HG03354 (cell line): ENCODE measurements around the gene IGFBP5.

Experiments
- ATAC-seq: cut with Tn5 transposase; IDR thresholded peaks from one replicate; pipeline ENCODE4 v1.9.1; 2021; ENCODE audit warnings: mild to moderate bottlenecking; ENCODE audit not compliant: unreplicated experiment, poor library complexity, severe bottlenecking

IGFBP5 gene

DNA sequence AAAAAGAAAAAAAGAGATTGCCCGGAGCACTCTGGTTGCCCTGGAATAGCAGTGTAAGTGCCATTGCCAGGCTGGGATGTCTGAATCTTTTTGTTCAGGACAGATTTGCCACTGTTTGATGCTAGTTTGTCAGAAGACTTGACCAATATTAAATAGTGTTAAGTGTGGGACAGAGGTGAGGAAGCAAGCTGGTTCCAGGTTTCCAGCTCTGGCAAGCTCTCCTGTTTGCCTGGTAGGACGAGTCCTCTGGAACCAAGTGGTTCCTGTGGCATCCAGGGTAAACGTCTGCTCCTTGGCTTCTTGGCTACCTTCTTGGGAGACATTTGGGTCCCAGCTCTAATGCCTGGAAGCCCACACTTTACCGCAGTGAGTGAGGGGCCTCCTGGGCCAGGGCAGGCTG is 20.8 kb upstream of the IGFBP5 start:
- no peak for ATAC-seq

DNA sequence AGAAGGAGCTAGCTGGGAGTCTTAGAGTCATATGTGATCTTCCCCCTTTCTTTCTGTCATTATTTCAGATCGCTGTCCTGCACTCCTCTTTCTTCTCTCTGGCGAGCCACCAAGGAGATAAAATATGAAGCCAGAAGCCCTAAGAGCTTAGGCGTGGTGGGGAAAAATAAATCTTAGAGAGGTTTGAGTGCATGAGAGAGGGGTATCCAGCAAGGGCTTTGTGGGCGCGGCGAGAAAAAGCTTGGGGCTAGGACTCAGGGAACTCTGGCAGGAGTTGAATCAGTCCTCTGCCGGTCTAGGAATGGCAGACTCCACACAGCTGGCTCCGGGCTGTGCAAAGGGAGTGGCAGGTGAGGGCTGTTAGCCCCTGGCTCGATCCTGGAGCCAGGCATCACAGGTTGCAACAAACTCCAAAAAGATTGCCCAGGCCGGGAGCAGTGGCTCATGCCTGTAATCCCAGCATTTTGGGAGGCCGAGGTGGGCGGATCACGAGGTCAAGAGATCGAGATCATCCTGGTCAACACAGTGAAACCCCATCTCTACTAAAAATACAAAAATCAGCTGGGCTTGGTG is 20.1 kb upstream of the IGFBP5 start:
- ATAC-seq, result no peak

DNA sequence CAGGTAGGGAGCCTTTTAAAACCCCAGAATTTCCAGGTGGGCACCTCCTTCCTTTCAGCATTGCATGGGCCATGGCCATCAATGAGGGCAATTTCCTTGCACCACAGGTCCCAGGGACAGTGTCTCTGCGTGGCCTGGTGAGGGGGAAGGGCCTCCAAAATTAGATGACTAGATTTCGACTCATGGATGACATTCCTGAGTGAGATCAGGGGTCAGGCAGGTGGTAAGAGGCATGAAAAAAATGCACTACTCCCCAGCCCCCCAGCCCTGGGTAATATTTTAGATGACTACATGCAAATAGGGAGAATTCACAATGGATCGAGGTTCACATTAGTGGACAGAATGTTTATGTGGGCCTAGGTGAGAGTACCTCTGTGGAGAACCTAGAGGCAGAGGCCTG is 19.0 kb upstream of the IGFBP5 start:
- no peak for ATAC-seq

DNA sequence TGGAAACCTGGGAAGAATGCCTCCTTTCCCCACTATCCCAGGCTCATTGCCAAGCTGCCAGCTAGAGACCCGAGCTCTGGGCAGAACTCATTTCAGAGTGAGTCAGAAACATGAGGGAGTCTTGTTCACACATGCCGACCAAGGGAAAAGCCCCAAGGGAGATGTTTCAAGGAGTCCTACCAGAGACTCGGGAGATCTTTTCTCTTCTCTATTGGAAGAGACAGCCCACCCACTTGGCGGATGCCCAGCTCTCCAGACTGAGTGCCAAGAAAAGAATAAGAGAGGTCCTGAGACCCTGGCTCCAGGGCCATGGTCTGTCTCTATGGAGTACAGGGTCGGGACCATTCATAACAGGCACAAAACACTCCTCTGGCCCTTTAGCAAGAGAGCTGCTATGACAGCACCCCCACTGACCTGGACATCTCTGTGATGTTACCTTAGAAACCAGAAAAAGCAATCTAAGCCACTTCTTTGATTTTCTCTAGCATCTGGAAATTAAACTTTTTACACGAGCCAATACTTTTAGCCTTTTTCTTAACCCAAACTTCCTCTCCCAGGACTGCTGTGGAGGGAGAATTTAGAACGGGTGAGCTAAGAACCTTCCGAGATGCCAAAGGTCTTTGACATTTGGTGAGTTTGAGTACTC is 18.5 kb upstream of the IGFBP5 start:
- no peak for ATAC-seq

DNA sequence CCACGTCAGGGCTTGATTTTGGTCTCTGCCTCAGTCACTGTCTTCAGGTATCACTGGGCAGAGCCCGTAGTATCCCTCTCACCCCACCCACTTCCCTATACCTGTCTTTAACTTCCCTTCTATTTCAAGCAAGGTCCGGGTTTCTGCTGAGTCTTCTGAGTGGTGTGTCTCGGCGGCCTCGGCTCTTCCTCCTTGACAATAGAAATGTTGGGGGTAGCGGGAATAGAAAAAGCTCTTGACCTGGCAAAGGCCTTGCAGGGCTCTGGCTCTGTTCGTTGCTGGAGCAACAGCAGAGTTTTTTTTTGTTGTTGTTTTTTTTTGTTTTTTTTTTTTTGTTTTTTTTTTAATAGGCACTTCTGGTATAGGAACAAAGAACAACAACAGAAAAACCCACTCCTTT is 16.0 kb upstream of the IGFBP5 start:
- ATAC-seq, result no peak

DNA sequence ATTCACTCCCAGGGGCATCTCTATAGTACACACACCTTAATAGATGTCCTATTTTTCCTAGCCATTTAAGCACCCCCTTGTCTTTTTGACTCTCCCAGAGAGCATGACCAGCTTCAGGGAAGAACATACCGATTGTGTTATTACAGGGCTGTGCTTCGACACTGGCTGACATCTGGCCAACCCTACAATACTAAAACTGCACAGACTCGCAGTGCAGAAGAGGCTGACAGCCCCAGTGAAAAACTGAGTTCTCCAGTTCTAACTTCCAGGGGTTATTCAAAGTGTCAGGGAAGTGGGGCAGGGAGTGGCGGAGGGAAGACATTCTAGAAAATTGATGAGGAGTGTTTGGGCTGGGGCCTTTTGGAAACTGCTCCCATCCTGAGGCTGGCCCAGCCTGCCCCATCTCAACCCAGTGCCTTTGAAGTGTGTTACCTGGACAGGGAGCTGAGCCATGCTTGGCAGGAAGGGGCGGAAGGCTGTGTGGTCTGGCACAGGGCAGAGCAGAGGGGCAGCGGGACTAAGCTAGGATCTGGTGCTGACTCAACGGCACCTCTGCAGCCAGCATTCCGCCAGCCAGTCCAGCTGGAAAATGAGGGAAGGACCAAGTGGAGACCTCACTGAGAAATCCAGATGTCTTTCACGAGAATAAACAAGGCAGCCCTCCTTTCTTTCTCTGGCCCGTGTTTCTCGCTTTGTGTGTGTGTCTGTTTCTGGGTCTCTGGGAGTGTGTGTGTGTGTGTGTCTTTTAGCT is 15.4 kb upstream of the IGFBP5 start:
- no peak for ATAC-seq

DNA sequence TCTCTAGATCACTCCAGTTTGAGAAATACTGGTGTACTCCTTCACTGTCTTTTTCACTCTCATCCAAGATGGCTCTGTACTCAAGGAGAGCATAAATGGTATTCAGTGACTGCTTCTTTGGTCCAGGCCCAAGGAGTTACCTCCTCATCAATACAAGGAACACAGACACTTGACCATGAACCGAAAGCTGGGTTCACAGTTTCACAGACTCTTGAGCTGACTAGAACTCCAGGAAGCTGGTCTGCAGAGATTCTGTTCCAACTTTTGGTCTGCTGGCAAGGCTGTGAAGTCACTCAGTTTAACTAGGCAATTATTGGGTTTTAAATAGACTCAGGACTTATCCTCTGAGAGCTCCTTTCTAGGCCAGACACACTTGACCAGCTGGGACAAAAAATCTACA is 7.4 kb upstream of the IGFBP5 start:
- ATAC-seq, result no peak

DNA sequence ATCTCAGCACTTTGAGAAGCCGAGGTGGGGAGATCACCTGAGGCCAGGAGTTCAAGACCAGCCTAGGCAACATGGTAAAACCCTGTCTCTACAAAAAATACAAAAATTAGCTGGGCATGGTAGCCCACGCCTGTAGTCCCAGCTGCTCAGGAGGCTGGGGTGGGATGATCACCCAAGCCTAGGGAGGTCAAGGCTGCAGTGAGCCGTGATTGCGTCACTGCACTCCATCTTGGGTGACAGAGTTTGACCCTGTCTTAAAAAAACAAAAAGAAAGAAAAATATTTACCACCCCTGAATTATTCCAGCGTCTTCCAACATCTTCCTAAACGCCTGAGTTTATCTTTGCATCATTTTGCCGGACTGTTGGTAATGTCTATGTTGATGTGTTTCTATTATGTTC is 6.2 kb upstream of the IGFBP5 start:
- ATAC-seq, result no peak

DNA sequence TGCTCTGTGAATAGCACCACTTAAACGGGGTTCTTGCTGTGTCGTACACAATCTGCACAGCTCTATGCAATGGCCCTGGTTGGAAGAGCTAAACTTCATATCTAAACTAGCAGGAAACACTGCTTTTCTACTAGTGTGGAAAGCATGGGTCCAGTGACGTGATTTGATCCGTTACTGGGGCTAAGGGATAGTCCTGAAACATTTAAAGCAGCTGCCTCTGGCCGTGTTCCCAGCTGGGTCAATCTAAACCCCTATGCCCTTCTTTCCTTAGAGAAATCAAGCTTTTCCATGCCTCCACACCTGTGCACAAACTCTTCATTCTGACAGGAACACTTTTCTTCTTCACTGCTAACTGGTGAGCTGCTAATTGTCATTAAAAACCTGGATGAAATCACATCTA is 5.4 kb upstream of the IGFBP5 start:
- no peak for ATAC-seq

DNA sequence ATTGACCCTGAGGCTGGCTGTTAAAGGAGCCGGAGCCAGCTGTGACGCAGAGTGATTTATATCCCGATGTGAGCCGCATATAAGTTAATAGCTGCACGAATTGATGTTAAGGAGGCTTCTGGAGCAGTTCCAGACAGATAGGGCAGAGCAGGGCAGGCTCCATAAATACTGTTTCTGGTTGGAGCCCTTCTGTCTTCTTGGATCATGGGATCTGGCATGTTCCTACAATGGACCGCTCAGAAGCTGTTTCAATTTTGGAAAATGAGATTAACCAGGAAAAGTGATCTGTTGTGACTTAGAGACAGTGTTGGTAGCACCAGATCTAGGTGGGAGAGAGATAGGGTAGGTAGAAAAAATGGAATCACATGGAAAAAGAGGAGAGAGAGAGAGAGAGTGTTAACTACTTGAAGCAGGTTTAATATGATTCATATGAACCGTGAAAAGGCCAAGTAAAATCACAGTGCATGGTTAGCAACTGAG is 4.8 kb upstream of the IGFBP5 start:
- no peak for ATAC-seq

DNA sequence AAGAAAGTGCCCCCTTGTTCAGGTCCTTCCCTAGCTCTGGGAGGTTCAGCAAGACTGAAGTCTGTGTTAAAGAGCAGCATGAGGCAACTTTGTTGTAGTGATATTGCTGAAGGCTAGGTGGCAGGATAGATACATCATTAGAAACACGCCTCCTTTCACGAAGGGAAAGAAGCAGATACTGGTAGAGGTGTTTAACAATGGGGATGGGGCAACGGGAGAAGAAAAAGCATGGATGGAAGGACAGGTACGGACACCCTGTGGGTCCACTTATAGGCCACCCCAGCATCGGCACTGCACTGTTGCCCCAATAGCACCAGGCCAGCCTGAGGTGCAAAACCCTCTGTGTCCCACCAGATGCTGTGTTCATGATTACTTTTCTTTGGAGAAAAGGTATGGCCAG is 3.5 kb upstream of the IGFBP5 start:
- no peak for ATAC-seq

DNA sequence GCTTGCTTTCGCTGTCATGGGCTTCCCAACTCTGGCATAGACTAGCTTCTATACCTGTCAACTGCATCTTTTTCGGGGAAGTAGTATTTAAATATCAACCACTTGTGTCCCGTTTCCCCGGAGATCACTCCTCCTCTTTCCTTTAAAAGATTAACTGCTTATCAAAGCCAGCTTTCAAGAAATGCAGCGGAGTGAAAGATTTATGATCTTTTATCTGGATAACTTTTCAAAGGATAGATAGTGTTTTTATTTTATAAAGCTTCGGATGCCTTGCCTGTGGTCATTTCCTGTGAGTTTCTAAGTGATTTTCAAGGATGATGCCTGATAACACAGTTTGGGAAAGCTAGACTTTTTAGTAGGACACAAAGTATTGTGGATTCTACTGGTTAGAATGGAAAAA is 2.9 kb upstream of the IGFBP5 start:
- no peak for ATAC-seq

DNA sequence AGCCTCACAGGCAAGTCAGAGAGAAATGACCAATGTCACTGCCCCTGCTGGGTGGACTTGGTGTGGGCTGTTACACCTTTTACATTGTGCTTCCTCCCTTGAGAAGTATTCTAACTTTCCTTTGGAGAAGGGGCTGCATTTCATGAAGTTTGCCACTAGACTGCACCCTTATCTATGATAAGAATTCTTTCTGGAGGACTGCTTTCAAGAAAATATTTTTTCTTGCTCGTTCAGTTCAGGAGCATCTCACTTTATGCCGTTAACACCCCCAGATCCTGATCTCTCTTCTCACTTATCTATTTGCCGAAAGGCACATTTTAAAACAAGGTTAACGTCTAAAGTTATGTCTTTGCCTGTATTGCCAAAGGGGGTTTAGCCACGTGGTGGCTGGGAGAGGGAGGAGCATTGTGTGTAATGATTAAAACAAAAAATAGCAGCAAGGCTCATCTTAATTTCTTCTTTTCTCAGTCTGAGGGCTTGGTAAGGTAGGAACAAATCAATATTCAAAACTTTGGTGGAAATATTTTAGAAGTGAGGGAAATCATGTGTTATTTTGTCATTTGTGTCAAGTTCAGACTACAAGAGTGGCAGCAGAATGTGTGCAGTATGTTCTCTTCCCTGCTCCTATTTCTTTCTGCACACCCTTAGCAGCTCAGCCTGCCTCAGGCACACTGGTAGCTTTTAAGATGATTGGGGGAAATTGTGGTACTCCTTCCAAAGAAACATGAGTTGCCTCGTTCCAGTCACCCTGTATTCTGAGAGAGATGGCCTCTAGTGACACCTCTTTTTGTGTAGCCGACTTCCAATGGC is 1.6 kb upstream of the IGFBP5 start:
- no peak for ATAC-seq

DNA sequence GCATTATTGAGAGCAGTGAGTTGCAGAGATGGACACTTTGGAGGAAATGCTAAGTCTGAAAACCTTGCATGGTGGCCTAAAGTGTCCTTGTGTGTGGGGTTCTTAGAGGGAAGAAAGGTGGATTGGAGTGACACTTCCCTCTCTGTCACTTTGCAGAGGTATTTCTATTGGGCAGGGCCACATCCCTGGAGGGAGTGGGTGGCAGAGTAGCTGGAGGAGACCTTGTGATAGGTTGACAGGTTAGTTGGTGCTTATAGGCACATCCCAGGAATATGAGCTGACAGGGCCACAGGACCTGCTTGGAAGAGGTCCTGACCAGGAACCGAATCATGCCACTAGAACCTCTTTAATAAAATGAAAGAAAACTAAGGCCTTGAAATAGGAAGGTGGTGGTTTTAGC is 972 bp upstream of the IGFBP5 start:
- ATAC-seq, result no peak

DNA sequence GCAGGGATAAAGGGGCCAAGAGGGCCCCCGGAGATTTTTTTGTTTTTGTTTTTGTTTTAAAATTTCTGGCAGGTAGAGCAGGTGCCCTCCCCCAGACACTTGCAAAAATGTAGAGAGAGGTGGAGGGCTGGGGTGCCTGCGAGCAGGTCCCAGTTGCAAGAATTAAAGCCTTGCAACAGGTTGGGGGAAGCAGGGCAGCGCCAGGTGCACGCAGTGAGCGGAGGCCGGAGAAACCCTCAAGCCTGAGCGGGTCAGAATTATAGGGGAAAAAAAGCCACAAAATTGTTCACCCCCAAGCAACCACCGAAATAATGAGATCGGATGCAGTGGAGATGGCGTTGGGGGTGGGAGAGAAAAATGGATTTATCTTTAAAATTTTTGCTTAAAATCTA is 527 bp downstream of the IGFBP5 start:
- no peak for ATAC-seq

DNA sequence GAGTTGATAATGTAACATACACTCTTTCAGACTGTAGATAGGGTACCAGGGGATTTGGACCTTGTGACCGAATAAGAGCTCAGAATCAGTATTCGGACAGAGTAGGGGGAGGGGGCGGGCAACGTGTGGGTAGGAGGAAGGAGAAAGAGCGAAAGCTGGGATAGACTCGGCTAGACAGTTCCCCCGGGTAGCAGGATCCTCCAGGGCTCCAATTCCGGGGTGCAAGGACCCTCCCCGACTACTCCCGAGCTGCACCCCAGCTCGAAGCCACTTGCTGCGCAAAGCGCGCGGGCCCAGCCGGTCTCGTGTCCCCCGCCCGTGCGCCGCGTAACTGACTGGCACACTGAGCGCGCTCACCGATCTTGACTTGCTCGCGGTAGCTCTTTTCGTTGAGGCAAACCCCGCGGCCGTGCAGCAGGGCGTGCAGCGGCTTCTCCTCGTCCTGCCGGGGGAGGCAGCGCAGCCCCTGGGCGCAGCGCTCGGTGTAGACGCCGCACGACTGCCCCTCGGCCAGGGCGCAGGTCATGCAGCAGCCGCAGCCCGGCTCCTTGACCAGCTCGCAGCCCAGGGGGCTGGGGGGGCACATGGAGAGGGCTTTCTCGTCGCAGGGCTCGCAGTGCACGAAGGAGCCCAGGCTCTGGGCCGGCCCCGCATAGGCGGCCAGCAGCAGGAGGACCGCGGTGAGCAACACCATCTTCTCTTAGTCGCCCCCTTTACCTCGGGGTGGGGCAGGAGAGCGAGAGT is 1.1 kb downstream of the IGFBP5 start:
- no peak for ATAC-seq

DNA sequence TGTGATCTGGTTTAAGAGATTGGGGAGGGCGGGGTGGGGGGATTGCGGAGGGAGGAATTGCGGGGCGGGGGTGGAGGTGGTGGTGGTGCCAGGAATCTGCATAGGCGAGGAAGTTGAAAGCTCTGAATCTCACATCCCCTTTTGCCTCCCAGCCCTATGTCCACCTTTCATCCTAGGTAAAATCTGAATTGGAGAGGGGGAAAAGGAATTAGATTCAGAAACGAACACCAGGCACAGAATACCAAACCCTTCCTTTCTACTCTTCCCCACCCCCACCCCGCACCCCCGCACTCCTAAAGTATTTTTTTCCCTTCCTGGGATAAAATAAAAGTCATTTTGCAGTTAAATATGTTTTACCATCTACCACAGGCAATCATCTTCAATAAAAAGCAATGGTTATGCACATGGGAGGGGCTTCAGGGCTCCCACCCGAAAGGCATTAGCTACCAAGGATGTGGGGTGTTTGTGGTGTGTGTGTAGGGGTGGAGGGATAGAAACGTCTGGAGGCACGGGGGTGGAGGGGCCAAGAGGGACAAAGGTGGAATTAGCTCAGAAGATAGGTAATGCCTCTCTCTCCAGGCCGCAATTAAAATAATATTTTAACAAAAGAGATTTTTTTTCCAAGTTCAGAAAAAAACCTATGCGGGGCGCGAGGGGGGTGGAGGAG is 1.8 kb downstream of the IGFBP5 start:
- no peak for ATAC-seq

DNA sequence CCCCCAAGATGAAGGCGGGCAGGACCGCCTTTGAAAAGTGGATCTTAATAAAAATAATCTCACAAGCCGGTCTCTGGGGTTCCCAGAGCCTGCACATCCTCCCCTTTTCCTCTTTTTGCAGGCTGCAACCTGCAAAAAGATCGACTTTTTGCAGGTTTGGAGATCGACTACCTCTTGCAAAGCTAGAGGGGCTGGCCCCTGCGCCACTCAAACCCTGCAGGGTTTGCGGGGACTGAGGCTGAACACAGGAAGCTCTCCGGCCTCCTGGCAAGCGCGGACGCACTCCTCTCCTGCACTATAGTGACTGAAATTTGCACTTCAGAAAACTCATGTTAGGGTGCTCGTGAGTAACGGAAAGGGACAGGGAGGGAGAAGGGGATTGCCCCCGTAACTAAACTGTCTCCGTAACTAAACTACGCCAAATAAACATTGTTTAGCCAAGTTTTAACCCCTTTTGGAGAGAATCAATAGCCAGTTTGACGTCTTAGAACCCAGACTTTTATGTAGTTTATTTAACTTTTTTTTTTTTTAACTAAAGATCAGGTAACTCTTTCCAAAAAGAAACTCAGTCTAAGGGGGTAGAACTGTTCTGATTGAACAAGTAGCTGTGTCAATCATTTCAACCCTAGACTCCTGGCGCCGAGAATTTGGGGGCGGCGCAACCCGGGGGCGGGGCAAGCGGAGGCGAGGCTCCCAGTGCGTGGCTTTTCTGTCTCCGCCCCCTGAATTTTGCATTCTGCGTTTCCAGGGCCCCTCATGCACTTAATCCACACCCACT is 2.5 kb downstream of the IGFBP5 start:
- ATAC-seq, result peak; percentile 56
